HepG2 (cell line): Measurements from ENCODE around the gene STRN3. TPM values are rescaled to one million over a fixed set of nuclear protein-coding genes. Genes with fewer than 3 reads are reported as not detected.

Experiments used
- ARNTL ChIP-seq: sonication (generic); formaldehyde crosslinking; IDR thresholded peaks from 2 replicates; pipeline ENCODE4 v1.4.0; 2020; ENCODE audit warnings: mild to moderate bottlenecking, missing genetic modification reagents
- GATAD2A ChIP-seq: IDR thresholded peaks from 2 replicates; pipeline ENCODE4 v1.6.1; 2016
- HMG20A ChIP-seq: IDR thresholded peaks from 2 replicates; pipeline ENCODE4 v1.6.1; 2016; ENCODE audit warnings: borderline replicate concordance
- HNF4G ChIP-seq, 2 experiments: sonication (generic) in 1 of 2; formaldehyde crosslinking in 1 of 2; IDR thresholded peaks; 2 replicates each; pipeline versions ENCODE4 v1.4.0 to v1.6.1; 2011 to 2020; ENCODE audit warnings: borderline replicate concordance in 2 of 2, low read depth in 2 of 2, mild to moderate bottlenecking in 2 of 2, low read length in 1 of 2, missing genetic modification reagents in 1 of 2, moderate library complexity in 1 of 2
- KLF6 ChIP-seq: IDR thresholded peaks from 2 replicates; pipeline ENCODE4 v1.8.0; 2016; ENCODE audit warnings: missing biosample characterization, missing genetic modification reagents
- MIER3 ChIP-seq: IDR thresholded peaks from 2 replicates; pipeline ENCODE4 v1.6.1; 2016; ENCODE audit warnings: missing compliant biosample characterization, borderline replicate concordance
- NCOA5 ChIP-seq: sonication (generic); formaldehyde crosslinking; IDR thresholded peaks from 2 replicates; pipeline ENCODE4 v1.4.0; 2020; ENCODE audit warnings: missing genetic modification reagents
- RAD51 ChIP-seq: fragments of 450-650 bp; IDR thresholded peaks from 2 replicates; pipeline ENCODE4 v1.6.1; 2016; ENCODE audit warnings: borderline replicate concordance
- RFXAP ChIP-seq: sonication (generic); formaldehyde crosslinking; IDR thresholded peaks from 2 replicates; pipeline ENCODE4 v1.4.0; 2020; ENCODE audit warnings: missing genetic modification reagents, borderline replicate concordance
- SETDB1 ChIP-seq: sonication (generic); formaldehyde crosslinking; IDR thresholded peaks from 2 replicates; pipeline ENCODE4 v1.5.1; 2020; ENCODE audit warnings: missing genetic modification reagents, mild to moderate bottlenecking, borderline replicate concordance
- SP2 ChIP-seq: sonication (generic); formaldehyde crosslinking; IDR thresholded peaks from 2 replicates; pipeline ENCODE4 v1.5.1; 2020; ENCODE audit warnings: mild to moderate bottlenecking, missing genetic modification reagents
- YEATS2 ChIP-seq: sonication (generic); formaldehyde crosslinking; IDR thresholded peaks from 2 replicates; pipeline ENCODE4 v1.4.0; 2020; ENCODE audit warnings: missing genetic modification reagents, borderline replicate concordance
- ZBTB7B ChIP-seq: sonication (generic); formaldehyde crosslinking; IDR thresholded peaks from 2 replicates; pipeline ENCODE4 v1.4.0; 2020; ENCODE audit warnings: missing genetic modification reagents
- ZFYVE20 ChIP-seq: sonication (generic); formaldehyde crosslinking; IDR thresholded peaks from 2 replicates; pipeline ENCODE4 v1.8.0; 2023; ENCODE audit warnings: low read depth, mild to moderate bottlenecking, moderate library complexity, missing genetic modification reagents, borderline replicate concordance
- ZNF207 ChIP-seq: fragments of 450-650 bp; IDR thresholded peaks from 2 replicates; pipeline ENCODE4 v1.6.1; 2016; ENCODE audit warnings: antibody characterized with exemption, borderline replicate concordance
- ZNF230 ChIP-seq: sonication (generic); formaldehyde crosslinking; IDR thresholded peaks from 2 replicates; pipeline ENCODE4 v1.4.0; 2020; ENCODE audit warnings: mild to moderate bottlenecking, missing genetic modification reagents
- ZNF44 ChIP-seq: sonication (generic); formaldehyde crosslinking; IDR thresholded peaks from 2 replicates; pipeline ENCODE4 v1.5.1; 2020; ENCODE audit warnings: mild to moderate bottlenecking, missing genetic modification reagents
- ZNF644 ChIP-seq: IDR thresholded peaks from 2 replicates; pipeline ENCODE4 v1.6.1; 2016; ENCODE audit warnings: low read depth
- polyA plus RNA-seq, 8 experiments: library from polyadenylated mRNA; depleted of rRNA in 3 of 8; stranded (reverse) in 7 of 8; unstranded in 1 of 8; fragments of >200 nt; fragmentation: Illumina TruSeq in 4 of 8; extraction: Trizol in 4 of 8; gene quantifications; 2 replicates each; pipeline versions ENCODE4 v1.2.1 to v1.2.3, GENCODE V29; 2011 to 2016; ENCODE audit warnings: low read depth in 4 of 8, missing spikeins in 1 of 8, mixed read lengths in 1 of 8; ENCODE audit not compliant: insufficient read depth in 1 of 8
- total RNA-seq, 5 experiments: library from RNA; depleted of rRNA; stranded (reverse); fragments of >200 nt; fragmentation: Illumina TruSeq; extraction: Trizol; gene quantifications; 2 replicates each; pipeline ENCODE4 v1.2.3, GENCODE V29; 2016; ENCODE audit warnings: low read depth in 1 of 5
- TF ChIP-seq, protein P1 (sequence below): sonication (generic); formaldehyde crosslinking; conservative IDR thresholded peaks from 2 replicates; pipeline ENCODE4 v1.8.0; 2022; ENCODE audit warnings: missing genetic modification reagents
- TF ChIP-seq, protein P2 (sequence below): sonication (generic); formaldehyde crosslinking; IDR thresholded peaks from 2 replicates; pipeline ENCODE4 v1.4.0; 2020; ENCODE audit warnings: missing genetic modification reagents, borderline replicate concordance
- TF ChIP-seq, protein P3 (sequence below): IDR thresholded peaks from 2 replicates; pipeline ENCODE4 v1.6.1; 2016; ENCODE audit warnings: low read depth, borderline replicate concordance
- TF ChIP-seq, protein P4 (sequence below): sonication (generic); formaldehyde crosslinking; IDR thresholded peaks from 2 replicates; pipeline ENCODE4 v1.5.0; 2020; ENCODE audit warnings: missing genetic modification reagents
- TF ChIP-seq, protein P5 (sequence below): sonication (generic); formaldehyde crosslinking; IDR thresholded peaks from 2 replicates; pipeline ENCODE4 v1.4.0; 2020; ENCODE audit warnings: missing genetic modification reagents
- TF ChIP-seq, protein P6 (sequence below): sonication (generic); formaldehyde crosslinking; conservative IDR thresholded peaks from 2 replicates; pipeline ENCODE4 v1.8.0; 2022; ENCODE audit warnings: low read depth, missing genetic modification reagents

STRN3 gene
- total and polyA plus RNA-seq, 2 of the 13 experiments (the other 11 are each of a cell fraction or from before 2014, with no cell fraction given): 49.4 to 123 TPM

DNA sequence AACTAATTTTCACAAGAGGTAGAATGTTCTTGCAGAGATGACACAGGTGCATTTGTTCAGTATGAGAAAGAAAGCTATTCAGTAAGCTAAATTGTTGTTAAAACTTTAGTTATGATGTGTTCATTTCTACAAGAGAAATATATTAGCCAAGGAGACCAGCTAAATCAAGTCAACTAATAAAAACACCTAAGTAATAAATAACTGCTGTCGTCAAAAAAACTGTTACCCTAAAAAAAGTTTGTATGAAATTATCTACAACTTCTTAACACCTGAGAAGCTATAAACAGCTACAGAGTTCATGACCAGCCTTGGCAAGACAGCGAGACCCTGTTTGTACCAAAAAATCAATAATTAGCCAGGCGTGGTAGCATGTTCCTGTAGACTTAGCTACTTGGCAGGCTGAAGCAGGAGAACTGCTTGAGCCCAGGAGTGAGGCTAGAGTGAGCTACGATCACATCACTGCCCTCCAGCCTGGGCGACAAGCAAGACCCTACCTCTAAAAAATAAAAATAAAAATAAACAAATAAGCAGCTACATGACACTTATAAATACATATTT, 68.3 kb downstream of the STRN3 start (continued):
- TF ChIP-seq, protein P1, sequence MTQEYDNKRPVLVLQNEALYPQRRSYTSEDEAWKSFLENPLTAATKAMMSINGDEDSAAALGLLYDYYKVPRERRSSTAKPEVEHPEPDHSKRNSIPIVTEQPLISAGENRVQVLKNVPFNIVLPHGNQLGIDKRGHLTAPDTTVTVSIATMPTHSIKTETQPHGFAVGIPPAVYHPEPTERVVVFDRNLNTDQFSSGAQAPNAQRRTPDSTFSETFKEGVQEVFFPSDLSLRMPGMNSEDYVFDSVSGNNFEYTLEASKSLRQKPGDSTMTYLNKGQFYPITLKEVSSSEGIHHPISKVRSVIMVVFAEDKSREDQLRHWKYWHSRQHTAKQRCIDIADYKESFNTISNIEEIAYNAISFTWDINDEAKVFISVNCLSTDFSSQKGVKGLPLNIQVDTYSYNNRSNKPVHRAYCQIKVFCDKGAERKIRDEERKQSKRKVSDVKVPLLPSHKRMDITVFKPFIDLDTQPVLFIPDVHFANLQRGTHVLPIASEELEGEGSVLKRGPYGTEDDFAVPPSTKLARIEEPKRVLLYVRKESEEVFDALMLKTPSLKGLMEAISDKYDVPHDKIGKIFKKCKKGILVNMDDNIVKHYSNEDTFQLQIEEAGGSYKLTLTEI (CRISPR knock-in tag): no peak
- TF ChIP-seq HNF4G (IDR thresholded peaks at IDR 0.05; ENCODE audit: borderline replicate concordance, low read depth, low read length) (0 out of 2 replicates have a peak, but pooled peaks have one; percentile 3), HNF4G (CRISPR knock-in tag; IDR thresholded peaks at IDR 0.05; ENCODE audit: borderline replicate concordance, low read depth) (no peak), ZFYVE20 (no peak), ZNF207 (no peak), ZBTB7B (0 out of 2 replicates have a peak, but pooled peaks have one; percentile 12), GATAD2A (CRISPR knock-in tag) (peak; percentile 71; the same call in 1 of the 2 replicates), ZNF644 (CRISPR knock-in tag) (0 out of 2 replicates have a peak, but pooled peaks have one; percentile 22), HMG20A (CRISPR knock-in tag) (0 out of 2 replicates have a peak, but pooled peaks have one; percentile 23), MIER3 (CRISPR knock-in tag) (0 out of 2 replicates have a peak, but pooled peaks have one; percentile 23), ZNF230 (CRISPR knock-in tag) (no peak), RAD51 (no peak), NCOA5 (CRISPR knock-in tag) (no peak), RFXAP (CRISPR knock-in tag) (no peak), SETDB1 (no peak), YEATS2 (CRISPR knock-in tag) (no peak), ZNF44 (no peak), ARNTL (CRISPR knock-in tag) (no peak), SP2 (CRISPR knock-in tag) (no peak), KLF6 (CRISPR knock-in tag) (0 out of 2 replicates have a peak, but pooled peaks have one; percentile 23)
- TF ChIP-seq, protein P2, sequence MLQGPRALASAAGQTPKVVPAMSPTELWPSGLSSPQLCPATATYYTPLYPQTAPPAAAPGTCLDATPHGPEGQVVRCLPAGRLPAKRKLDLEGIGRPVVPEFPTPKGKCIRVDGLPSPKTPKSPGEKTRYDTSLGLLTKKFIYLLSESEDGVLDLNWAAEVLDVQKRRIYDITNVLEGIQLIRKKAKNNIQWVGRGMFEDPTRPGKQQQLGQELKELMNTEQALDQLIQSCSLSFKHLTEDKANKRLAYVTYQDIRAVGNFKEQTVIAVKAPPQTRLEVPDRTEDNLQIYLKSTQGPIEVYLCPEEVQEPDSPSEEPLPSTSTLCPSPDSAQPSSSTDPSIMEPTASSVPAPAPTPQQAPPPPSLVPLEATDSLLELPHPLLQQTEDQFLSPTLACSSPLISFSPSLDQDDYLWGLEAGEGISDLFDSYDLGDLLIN: no peak
- TF ChIP-seq, protein P3, sequence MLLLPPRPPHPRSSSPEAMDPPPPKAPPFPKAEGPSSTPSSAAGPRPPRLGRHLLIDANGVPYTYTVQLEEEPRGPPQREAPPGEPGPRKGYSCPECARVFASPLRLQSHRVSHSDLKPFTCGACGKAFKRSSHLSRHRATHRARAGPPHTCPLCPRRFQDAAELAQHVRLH (CRISPR knock-in tag): peak; percentile 49; the same call in 1 of the 2 replicates
- TF ChIP-seq, protein P4, sequence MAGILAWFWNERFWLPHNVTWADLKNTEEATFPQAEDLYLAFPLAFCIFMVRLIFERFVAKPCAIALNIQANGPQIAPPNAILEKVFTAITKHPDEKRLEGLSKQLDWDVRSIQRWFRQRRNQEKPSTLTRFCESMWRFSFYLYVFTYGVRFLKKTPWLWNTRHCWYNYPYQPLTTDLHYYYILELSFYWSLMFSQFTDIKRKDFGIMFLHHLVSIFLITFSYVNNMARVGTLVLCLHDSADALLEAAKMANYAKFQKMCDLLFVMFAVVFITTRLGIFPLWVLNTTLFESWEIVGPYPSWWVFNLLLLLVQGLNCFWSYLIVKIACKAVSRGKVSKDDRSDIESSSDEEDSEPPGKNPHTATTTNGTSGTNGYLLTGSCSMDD: no peak
- TF ChIP-seq, protein P5, sequence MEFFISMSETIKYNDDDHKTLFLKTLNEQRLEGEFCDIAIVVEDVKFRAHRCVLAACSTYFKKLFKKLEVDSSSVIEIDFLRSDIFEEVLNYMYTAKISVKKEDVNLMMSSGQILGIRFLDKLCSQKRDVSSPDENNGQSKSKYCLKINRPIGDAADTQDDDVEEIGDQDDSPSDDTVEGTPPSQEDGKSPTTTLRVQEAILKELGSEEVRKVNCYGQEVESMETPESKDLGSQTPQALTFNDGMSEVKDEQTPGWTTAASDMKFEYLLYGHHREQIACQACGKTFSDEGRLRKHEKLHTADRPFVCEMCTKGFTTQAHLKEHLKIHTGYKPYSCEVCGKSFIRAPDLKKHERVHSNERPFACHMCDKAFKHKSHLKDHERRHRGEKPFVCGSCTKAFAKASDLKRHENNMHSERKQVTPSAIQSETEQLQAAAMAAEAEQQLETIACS (CRISPR knock-in tag): no peak
- TF ChIP-seq, protein P6, sequence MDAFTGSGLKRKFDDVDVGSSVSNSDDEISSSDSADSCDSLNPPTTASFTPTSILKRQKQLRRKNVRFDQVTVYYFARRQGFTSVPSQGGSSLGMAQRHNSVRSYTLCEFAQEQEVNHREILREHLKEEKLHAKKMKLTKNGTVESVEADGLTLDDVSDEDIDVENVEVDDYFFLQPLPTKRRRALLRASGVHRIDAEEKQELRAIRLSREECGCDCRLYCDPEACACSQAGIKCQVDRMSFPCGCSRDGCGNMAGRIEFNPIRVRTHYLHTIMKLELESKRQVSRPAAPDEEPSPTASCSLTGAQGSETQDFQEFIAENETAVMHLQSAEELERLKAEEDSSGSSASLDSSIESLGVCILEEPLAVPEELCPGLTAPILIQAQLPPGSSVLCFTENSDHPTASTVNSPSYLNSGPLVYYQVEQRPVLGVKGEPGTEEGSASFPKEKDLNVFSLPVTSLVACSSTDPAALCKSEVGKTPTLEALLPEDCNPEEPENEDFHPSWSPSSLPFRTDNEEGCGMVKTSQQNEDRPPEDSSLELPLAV: no peak
